K562 (cell line): ENCODE measurements around the gene FAM219B. TPM values are rescaled to one million over a fixed set of nuclear protein-coding genes. Genes with fewer than 3 reads are reported as not detected.

Experiments used
- ARID4B ChIP-seq: sonication (generic); formaldehyde crosslinking; IDR thresholded peaks from 2 replicates; pipeline ENCODE4 v1.8.0; 2022; ENCODE audit warnings: mild to moderate bottlenecking, missing genetic modification reagents
- BMI1 ChIP-seq: fragments of 150-350 bp; IDR thresholded peaks from 2 replicates; pipeline ENCODE4 v1.6.1; 2014; ENCODE audit warnings: low read length
- ETV6 ChIP-seq, 3 experiments: fragments of 150-350 bp in 1 of 3; sonication (generic) in 1 of 3; formaldehyde crosslinking in 1 of 3; IDR thresholded peaks; 2 replicates each; pipeline versions ENCODE4 v1.6.1 to v1.8.0; 2014 to 2022; ENCODE audit warnings: borderline replicate concordance in 2 of 3, low read depth in 2 of 3, antibody characterized with exemption in 1 of 3, low read length in 1 of 3, mild to moderate bottlenecking in 1 of 3, missing genetic modification reagents in 1 of 3
- IFI16 ChIP-seq: fragments of 250-450 bp; sonication (Bioruptor Pico); IDR thresholded peaks from 2 replicates; pipeline ENCODE4 v2.1.2; 2022; ENCODE audit warnings: mild to moderate bottlenecking, inconsistent platforms
- KDM4B ChIP-seq, 2 experiments: fragments of 450-650 bp in 1 of 2; sonication (generic) in 1 of 2; IDR thresholded peaks; 2 replicates each; pipeline ENCODE4 v1.6.1; 2016 to 2017; ENCODE audit warnings: borderline replicate concordance in 2 of 2, antibody characterized with exemption in 1 of 2, low read depth in 1 of 2, mild to moderate bottlenecking in 1 of 2
- MAFG ChIP-seq: fragments of 450-650 bp; conservative IDR thresholded peaks from 2 replicates; pipeline ENCODE4 v1.6.1; 2016; ENCODE audit warnings: missing genetic modification characterization, missing compliant biosample characterization
- MYBL2 ChIP-seq, 2 experiments: fragments of 450-650 bp in 1 of 2; sonication (generic) in 1 of 2; formaldehyde crosslinking in 1 of 2; IDR thresholded peaks; 2 replicates each; pipeline versions ENCODE4 v1.6.1 to v1.8.1; 2017 to 2022; ENCODE audit warnings: borderline replicate concordance in 1 of 2, inconsistent platforms in 1 of 2, low read depth in 1 of 2, mild to moderate bottlenecking in 1 of 2, missing genetic modification reagents in 1 of 2, moderate library complexity in 1 of 2
- NCOA2 ChIP-seq, 2 experiments: fragments of 450-650 bp; IDR thresholded peaks; 2 replicates each; pipeline ENCODE4 v1.6.1; 2018; ENCODE audit warnings: mild to moderate bottlenecking in 2 of 2, moderate library complexity in 1 of 2; ENCODE audit not compliant: partially characterized antibody in 2 of 2
- NFYB ChIP-seq: IDR thresholded peaks from 2 replicates; pipeline ENCODE4 v1.6.1; 2011; ENCODE audit warnings: mild to moderate bottlenecking, moderate library complexity; ENCODE audit not compliant: insufficient read length; ENCODE audit errors: extremely low read depth
- NRF1 ChIP-seq, 2 experiments: fragments of 450-650 bp; IDR thresholded peaks in 1 of 2; conservative IDR thresholded peaks in 1 of 2; 2 replicates each; pipeline ENCODE4 v1.6.1; 2014; ENCODE audit warnings: mild to moderate bottlenecking in 2 of 2
- POLR2AphosphoS2 ChIP-seq: IDR thresholded peaks from 2 replicates; pipeline ENCODE4 v1.6.1; 2012; ENCODE audit warnings: low read length, improper control_type of control experiment
- SIRT6 ChIP-seq: IDR thresholded peaks from one replicate; pipeline ENCODE4 v1.6.1; 2012; ENCODE audit warnings: low read depth, mild to moderate bottlenecking, control low read depth, inconsistent platforms, low read length, moderate library complexity
- SMAD3 ChIP-seq: fragments of 450-650 bp; formaldehyde crosslinking; conservative IDR thresholded peaks from 2 replicates; pipeline ENCODE4 v1.4.0; 2020; ENCODE audit warnings: mild to moderate bottlenecking
- SNAPC5 ChIP-seq: fragments of 250-450 bp; sonication (Bioruptor Pico); IDR thresholded peaks from 2 replicates; pipeline ENCODE4 v1.8.0; 2021; ENCODE audit warnings: moderate library complexity, mild to moderate bottlenecking, inconsistent platforms
- ZC3H4 ChIP-seq: sonication (generic); formaldehyde crosslinking; IDR thresholded peaks from 2 replicates; pipeline ENCODE4 v1.9.0; 2021; ENCODE audit warnings: missing genetic modification reagents, borderline replicate concordance
- ZKSCAN3 ChIP-seq: fragments of 250-450 bp; sonication (Bioruptor Pico); IDR thresholded peaks from 2 replicates; pipeline ENCODE4 v1.4.0; 2020
- ZNF124 ChIP-seq: sonication (generic); formaldehyde crosslinking; IDR thresholded peaks from 2 replicates; pipeline ENCODE4 v1.8.1; 2022; ENCODE audit warnings: missing genetic modification reagents
- ZNF263 ChIP-seq: sonication (generic); formaldehyde crosslinking; IDR thresholded peaks from 2 replicates; pipeline ENCODE4 v1.8.0; 2022; ENCODE audit warnings: mild to moderate bottlenecking, missing genetic modification reagents, borderline replicate concordance
- ZNF316 ChIP-seq: fragments of 450-650 bp; IDR thresholded peaks from 2 replicates; pipeline ENCODE4 v1.6.1; 2016
- ZNF354B ChIP-seq: fragments of 250-450 bp; sonication (Bioruptor Pico); IDR thresholded peaks from 2 replicates; pipeline ENCODE4 v1.4.0; 2020
- polyA plus RNA-seq, 8 experiments: library from polyadenylated mRNA; depleted of rRNA in 4 of 8; stranded (reverse) in 5 of 8; unstranded in 3 of 8; fragments of >200 nt; fragmentation: Nextera tagmentation in 2 of 8; fragmentation: Illumina TruSeq in 1 of 8; extraction: Ambion mirVana in 2 of 8; extraction: Trizol in 1 of 8; gene quantifications; 2 replicates each; pipeline versions ENCODE4 v1.2.1 to v1.2.3, GENCODE V29; 2011 to 2014; ENCODE audit warnings: inconsistent platforms in 1 of 8, missing spikeins in 1 of 8
- total RNA-seq, 7 experiments: library from RNA; depleted of rRNA in 6 of 7; stranded (reverse); fragments of >200 nt in 6 of 7; fragmentation: Illumina TruSeq in 2 of 7; extraction: Trizol in 2 of 7; gene quantifications; 2 replicates each; pipeline versions ENCODE4 v1.2.1 to v1.2.3, GENCODE V29; 2011 to 2021; ENCODE audit warnings: low replicate concordance in 1 of 7
- TF ChIP-seq, protein P1 (sequence below): conservative IDR thresholded peaks from 2 replicates; pipeline ENCODE4 v1.6.1; 2011; ENCODE audit warnings: low read depth, mild to moderate bottlenecking, low read length; ENCODE audit not compliant: control insufficient read depth

Gene FAM219B
- total and polyA plus RNA-seq, 9 of the 15 experiments (the other 6 are each of a cell fraction or from before 2014, with no cell fraction given), result 6.8 to 50.4 (median 29.4) TPM

DNA sequence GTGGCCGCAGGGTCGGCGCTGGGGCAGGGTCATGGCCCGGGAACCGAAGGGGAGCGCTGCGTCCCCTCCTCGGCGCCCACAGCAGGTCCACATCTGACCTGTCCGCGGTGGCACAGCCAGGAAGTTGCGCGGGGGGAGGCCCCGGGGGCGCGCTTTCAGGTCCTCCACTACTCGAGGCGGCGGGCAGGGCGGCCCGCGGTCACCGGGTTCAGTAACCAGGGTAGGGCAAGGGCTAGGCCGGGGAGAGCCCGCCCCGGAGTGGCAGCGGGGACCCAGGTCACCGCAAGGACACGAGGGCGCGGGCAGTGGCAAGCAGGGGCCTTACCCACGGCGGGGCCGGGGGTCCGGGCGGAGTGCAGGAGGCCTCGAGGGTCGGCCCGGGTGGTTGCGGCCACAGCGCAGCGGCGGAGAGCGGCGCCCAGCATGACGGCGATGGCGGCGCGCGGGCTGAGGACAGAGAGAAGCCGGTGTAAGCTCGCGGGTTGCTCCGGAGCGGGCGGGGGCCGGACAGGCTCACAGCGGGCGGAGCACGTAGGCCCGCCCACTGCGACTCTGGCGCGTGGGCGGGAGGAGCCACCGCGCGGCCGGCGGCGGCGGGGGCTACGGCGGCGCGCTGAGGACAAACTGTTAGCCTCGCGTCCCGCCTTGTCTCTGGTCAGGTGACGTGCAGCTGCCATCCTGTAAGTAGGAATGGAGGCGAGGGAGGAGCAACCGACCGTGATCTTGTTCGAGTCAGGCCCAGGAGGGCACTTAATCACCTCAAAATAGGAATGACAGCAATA is 31.1 kb upstream of the FAM219B start, which contains the start of gene COX5A (continued):
- TF ChIP-seq MAFG (no peak), ETV6 (IDR thresholded peaks at IDR 0.05; ENCODE audit: borderline replicate concordance in 1 of 2, low read depth in 2 of 2, low read length in 1 of 2) (no peak), ETV6 (CRISPR knock-in tag; IDR thresholded peaks at IDR 0.05; ENCODE audit: borderline replicate concordance) (no peak), IFI16 (CRISPR knock-in tag) (no peak), BMI1 (no peak), ZNF354B (CRISPR knock-in tag) (no peak), ZKSCAN3 (CRISPR knock-in tag) (no peak), MYBL2 (IDR thresholded peaks at IDR 0.05; ENCODE audit: low read depth) (no peak), MYBL2 (CRISPR knock-in tag; IDR thresholded peaks at IDR 0.05; ENCODE audit: borderline replicate concordance) (no peak), NFYB (no peak), ZNF263 (CRISPR knock-in tag) (peak; percentile 67; the same call in 1 of the 2 replicates), NRF1 (conservative IDR thresholded peaks at IDR 0.05 in 1 of 2, IDR thresholded peaks at IDR 0.05 in 1 of 2) (peak in 1 of 2 experiments; percentile 84), SMAD3 (CRISPR knock-in tag) (no peak), ARID4B (CRISPR knock-in tag) (peak; percentile 95), SNAPC5 (CRISPR knock-in tag) (no peak), SIRT6 (no peak), NCOA2 (IDR thresholded peaks at IDR 0.05; ENCODE audit: partially characterized antibody in 2 of 2) (no peak), ZNF316 (no peak), ZC3H4 (CRISPR knock-in tag) (no peak), ZNF124 (0 out of 2 replicates have a peak, but pooled peaks have one; percentile 78), POLR2AphosphoS2 (no peak), KDM4B (IDR thresholded peaks at IDR 0.05; ENCODE audit: borderline replicate concordance in 2 of 2, low read depth in 1 of 2) (peak in 1 of 2 experiments; percentile 54; a peak in 1 of 4 replicates)
- TF ChIP-seq, protein P1, sequence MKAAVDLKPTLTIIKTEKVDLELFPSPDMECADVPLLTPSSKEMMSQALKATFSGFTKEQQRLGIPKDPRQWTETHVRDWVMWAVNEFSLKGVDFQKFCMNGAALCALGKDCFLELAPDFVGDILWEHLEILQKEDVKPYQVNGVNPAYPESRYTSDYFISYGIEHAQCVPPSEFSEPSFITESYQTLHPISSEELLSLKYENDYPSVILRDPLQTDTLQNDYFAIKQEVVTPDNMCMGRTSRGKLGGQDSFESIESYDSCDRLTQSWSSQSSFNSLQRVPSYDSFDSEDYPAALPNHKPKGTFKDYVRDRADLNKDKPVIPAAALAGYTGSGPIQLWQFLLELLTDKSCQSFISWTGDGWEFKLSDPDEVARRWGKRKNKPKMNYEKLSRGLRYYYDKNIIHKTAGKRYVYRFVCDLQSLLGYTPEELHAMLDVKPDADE, result no peak; the same call in 1 of the 2 replicates
